IMR-90 (cell line): ENCODE measurements around the gene IFNL1. TPM values are rescaled to one million over a fixed set of nuclear protein-coding genes. Genes with fewer than 3 reads are reported as not detected.
A peak's percentile ranks its signal among the peaks of the same experiment; 100 is the strongest.

Experiments
- ATAC-seq: fragments of 200-7000 bp; cut with Tn5 transposase; 2 replicates; pipeline ENCODE4 v1.9.1; 2020; ENCODE audit warnings: low read depth, mild to moderate bottlenecking, moderate library complexity
- BruUV-seq: library from RNA; stranded (reverse); fragments of 400-500 nt; replicated peaks from 2 replicates; lab custom pipeline; 2021; lab: Mats Ljungman, UMichigan
- CTCF ChIA-PET: fragments of 300-600 bp; formaldehyde crosslinking; extraction: SDS; loops from one replicate; lab custom pipeline; 2021; ENCODE audit warnings: antibody characterized with exemption; lab: Yijun Ruan, JAX
- POLR2A ChIA-PET: fragments of 300-600 bp; sonication (Branson Sonifier 250); formaldehyde crosslinking; loops from one replicate; lab custom pipeline; 2022; ENCODE audit warnings: antibody characterized with exemption; ENCODE audit not compliant: unreplicated experiment; lab: Charles Lee
- DNase-seq: peaks from one replicate; pipeline ENCODE4 v3.0.0; 2013
- H2AFZ ChIP-seq: replicated peaks from 2 replicates; pipeline ENCODE3; 2013; ENCODE audit warnings: low read length, mild to moderate bottlenecking; ENCODE audit not compliant: poor library complexity
- H2AK5ac ChIP-seq: 2 replicates; pipeline ENCODE4 v1.6.1; 2013; ENCODE audit warnings: low read depth, low read length, inconsistent platforms
- H2AK9ac ChIP-seq: replicated peaks from 2 replicates; pipeline ENCODE3; 2013; ENCODE audit warnings: mild to moderate bottlenecking, low read depth, low read length, moderate library complexity; ENCODE audit not compliant: poor library complexity
- H2BK120ac ChIP-seq: 2 replicates; pipeline ENCODE4 v1.6.1; 2013; ENCODE audit warnings: low read depth, low read length, inconsistent platforms
- H2BK15ac ChIP-seq: 3 replicates; pipeline ENCODE4 v1.6.1; 2013; ENCODE audit warnings: low read depth, low read length, inconsistent platforms
- H2BK20ac ChIP-seq: 2 replicates; pipeline ENCODE4 v1.6.1; 2013; ENCODE audit warnings: low read depth, mild to moderate bottlenecking, inconsistent platforms, low read length, moderate library complexity
- H2BK5ac ChIP-seq: 2 replicates; pipeline ENCODE4 v1.6.1; 2013; ENCODE audit warnings: mild to moderate bottlenecking, low read depth, low read length, inconsistent platforms; ENCODE audit not compliant: poor library complexity, severe bottlenecking
- H3K14ac ChIP-seq: replicated peaks from 2 replicates; pipeline ENCODE4 v1.6.1; 2013; ENCODE audit warnings: low read depth, low read length, inconsistent platforms
- H3K18ac ChIP-seq: 2 replicates; pipeline ENCODE4 v1.6.1; 2013; ENCODE audit warnings: low read depth, low read length, control low read depth
- H3K23ac ChIP-seq: 2 replicates; pipeline ENCODE4 v1.6.1; 2013; ENCODE audit warnings: low read depth, low read length, inconsistent platforms
- H3K27ac ChIP-seq: 2 replicates; pipeline ENCODE4 v1.5.1; 2013; ENCODE audit warnings: mild to moderate bottlenecking, control low read depth, low read length; ENCODE audit not compliant: insufficient read depth
- H3K27me3 ChIP-seq: 2 replicates; pipeline ENCODE4 v1.6.1; 2013; ENCODE audit warnings: low read length; ENCODE audit not compliant: control insufficient read depth, insufficient read depth
- H3K36me3 ChIP-seq: 2 replicates; pipeline ENCODE4 v1.6.1; 2013; ENCODE audit warnings: low read length, mixed read lengths; ENCODE audit not compliant: control insufficient read depth, insufficient read depth
- H3K4ac ChIP-seq: 2 replicates; pipeline ENCODE4 v1.6.1; 2013; ENCODE audit warnings: low read depth, low read length, inconsistent platforms
- H3K4me1 ChIP-seq: 2 replicates; pipeline ENCODE4 v1.6.1; 2013; ENCODE audit warnings: low read length, mixed read lengths; ENCODE audit not compliant: control insufficient read depth, insufficient read depth
- H3K4me2 ChIP-seq: 2 replicates; pipeline ENCODE4 v1.6.1; 2013; ENCODE audit warnings: low read depth, mild to moderate bottlenecking, control low read depth, low read length, moderate library complexity
- H3K4me3 ChIP-seq: 2 replicates; pipeline ENCODE4 v1.5.1; 2013; ENCODE audit warnings: low read depth, mild to moderate bottlenecking, control low read depth, low read length, moderate library complexity; ENCODE audit not compliant: insufficient read depth
- H3K56ac ChIP-seq: 2 replicates; pipeline ENCODE4 v1.6.1; 2013; ENCODE audit warnings: low read length, inconsistent platforms; ENCODE audit not compliant: insufficient read depth; ENCODE audit errors: extremely low read depth
- H3K79me1 ChIP-seq, 2 experiments: 2 replicates each; pipeline ENCODE4 v1.6.1; 2013; ENCODE audit warnings: low read length in 2 of 2, inconsistent platforms in 1 of 2, low read depth in 1 of 2
- H3K9ac ChIP-seq: 2 replicates; pipeline ENCODE4 v1.6.1; 2013; ENCODE audit warnings: low read depth, low read length, control low read depth
- H3K9me1 ChIP-seq: 2 replicates; pipeline ENCODE4 v1.6.1; 2013; ENCODE audit warnings: low read length, inconsistent platforms; ENCODE audit not compliant: insufficient read depth
- H3K9me3 ChIP-seq: 2 replicates; pipeline ENCODE4 v1.6.1; 2013; ENCODE audit warnings: low read length; ENCODE audit not compliant: control insufficient read depth, insufficient read depth
- H4K20me1 ChIP-seq: 2 replicates; pipeline ENCODE4 v1.6.1; 2013; ENCODE audit warnings: low read length, inconsistent platforms; ENCODE audit not compliant: insufficient read depth
- H4K5ac ChIP-seq: 2 replicates; pipeline ENCODE4 v1.6.1; 2013; ENCODE audit warnings: mild to moderate bottlenecking, low read depth, low read length, control low read depth
- H4K8ac ChIP-seq, 2 experiments: 2 replicates each; pipeline ENCODE4 v1.6.1; 2013; ENCODE audit warnings: low read depth in 2 of 2, low read length in 2 of 2, control low read depth in 1 of 2, inconsistent platforms in 1 of 2
- H4K91ac ChIP-seq: 2 replicates; pipeline ENCODE4 v1.6.1; 2013; ENCODE audit warnings: low read depth, low read length, inconsistent platforms; ENCODE audit not compliant: insufficient read depth
- CTCF ChIP-seq: conservative IDR thresholded peaks from 2 replicates; pipeline ENCODE4 v1.5.1; 2012; ENCODE audit warnings: mild to moderate bottlenecking, low read depth, low read length, improper control_type of control experiment
- ELK1 ChIP-seq: fragments of 150-350 bp; IDR thresholded peaks from 2 replicates; pipeline ENCODE4 v1.6.1; 2016; ENCODE audit warnings: low read depth, mild to moderate bottlenecking, low read length, moderate library complexity, borderline replicate concordance
- FOS ChIP-seq: fragments of 150-350 bp; IDR thresholded peaks from 2 replicates; pipeline ENCODE4 v1.6.1; 2016; ENCODE audit warnings: low read depth, low read length
- NFE2L2 ChIP-seq: fragments of 150-350 bp; IDR thresholded peaks from 2 replicates; pipeline ENCODE4 v1.6.1; 2016; ENCODE audit warnings: low read depth, mild to moderate bottlenecking, low read length
- WGBS, 2 experiments: methylation state at CpG; one replicate each; pipeline versions ENCODE4 v1.1.5 to v1.1.7; 2013; ENCODE audit warnings: missing lambda C conversion rate in 2 of 2; ENCODE audit not compliant: insufficient read length in 1 of 2; ENCODE audit errors: extremely low coverage in 2 of 2; 5-methylcytosine and 5-hydroxymethylcytosine counted together
- dilution Hi-C: fragments of 300-500 bp; cut with HindIII; formaldehyde crosslinking; loops from one replicate; pipeline ENCODE4 v1.14.3; 2018; ENCODE audit warnings: low sequenced_read_pairs; ENCODE audit not compliant: unreplicated experiment
- in situ Hi-C: fragments of 300-500 bp; cut with MboI; formaldehyde crosslinking; loops from 3 replicates; pipeline ENCODE4 v1.14.3; 2019; ENCODE audit warnings: low sequenced_read_pairs, inconsistent platforms, mixed read lengths
- intact Hi-C: fragments of 100-400 bp; cut with micrococcal nuclease; formaldehyde crosslinking; loops from 2 replicates; pipeline ENCODE4 v1.10.0; 2022
- polyA plus RNA-seq, 3 experiments: library from polyadenylated mRNA; depleted of rRNA; stranded (reverse); fragments of >200 nt; gene quantifications; 2 replicates each; pipeline ENCODE4 v1.2.3, GENCODE V29; 2012; ENCODE audit warnings: low replicate concordance in 1 of 3
- total RNA-seq: library from RNA; depleted of rRNA; stranded (reverse); fragments of >200 nt; gene quantifications from 2 replicates; pipeline ENCODE4 v1.2.3, GENCODE V29; 2012
- TF ChIP-seq, protein P1 (sequence below): fragments of 150-350 bp; IDR thresholded peaks from 2 replicates; pipeline ENCODE4 v1.6.1; 2017; ENCODE audit warnings: mild to moderate bottlenecking, antibody characterized with exemption, low read length, low read depth

IFNL1 gene
- total and polyA plus RNA-seq, 2 of the 4 experiments (the other 2 are of a cell fraction), result not detected

- Histone ChIP-seq H3K4me1 (no peaks in the 10 kb centered on the region), H2AK9ac (no peak overlapping the region), H3K27ac (no peak overlapping the region), H2BK15ac (no peak overlapping the region), H3K9ac (no peak overlapping the region), H3K18ac (no peak overlapping the region), H2AK5ac (no peak overlapping the region), H3K14ac (no peak overlapping the region), H4K8ac (no peak overlapping the region), H3K4me3 (no peak overlapping the region), H3K36me3 (no peaks in the 10 kb centered on the region), H2BK20ac (no peak overlapping the region), H4K20me1 (no peaks in the 10 kb centered on the region), H2BK120ac (no peak overlapping the region), H3K56ac (no peak overlapping the region), H4K91ac (no peak overlapping the region), H3K4me2 (no peak overlapping the region), H3K27me3 (peaks cover 42% of the 10 kb centered on the region), H4K5ac (no peak overlapping the region), H3K79me1 (no peaks in the 10 kb centered on the region), H3K23ac (no peak overlapping the region), H2AFZ (peak overlapping the region; percentile 7), H3K4ac (no peak overlapping the region), H3K9me3 (peaks cover 2% of the 10 kb centered on the region; the same call in 1 of the 2 replicates), H3K9me1 (no peaks in the 10 kb centered on the region), H2BK5ac (no peak overlapping the region)
- in situ Hi-C loops, result no loop called here
- DNase-seq, result no peak
- 21% methylated on average over 25 of the region's 42 CpGs; no CpG with 5 or more reads in 1 of the 2 experiments for WGBS, 2 experiments
- no TSS peak for BruUV-seq
- intact Hi-C loops, result no loop called here
- TF ChIP-seq ELK1, result no peak
- TF ChIP-seq CTCF, result no peak
- TF ChIP-seq, protein P1, sequence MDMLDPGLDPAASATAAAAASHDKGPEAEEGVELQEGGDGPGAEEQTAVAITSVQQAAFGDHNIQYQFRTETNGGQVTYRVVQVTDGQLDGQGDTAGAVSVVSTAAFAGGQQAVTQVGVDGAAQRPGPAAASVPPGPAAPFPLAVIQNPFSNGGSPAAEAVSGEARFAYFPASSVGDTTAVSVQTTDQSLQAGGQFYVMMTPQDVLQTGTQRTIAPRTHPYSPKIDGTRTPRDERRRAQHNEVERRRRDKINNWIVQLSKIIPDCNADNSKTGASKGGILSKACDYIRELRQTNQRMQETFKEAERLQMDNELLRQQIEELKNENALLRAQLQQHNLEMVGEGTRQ, result no peak
- no peak for TF ChIP-seq FOS
- no peak for TF ChIP-seq NFE2L2
- ATAC-seq, result peak; percentile 56
- ChIA-PET CTCF (interaction anchor here (0.5 kb wide), 1 partner anchor 1980 kb away, joined by 3 read pairs; no protein-coding TSS in a partner anchor), POLR2A (no interaction called here)
- dilution Hi-C loops, result no loop called here
Measured at GRCh38 chr19:39246951-39247669, 49.1 kb upstream of the IFNL1 start.
